SU-DHL-6 (cell line): ENCODE data around the gene ERO1A.

ENCODE experiments used
- H2AFZ ChIP-seq: fragments of 200-600 bp; sonication (generic); 2 replicates; pipeline ENCODE4 v1.6.1; 2014; ENCODE audit warnings: low read depth, mild to moderate bottlenecking, moderate library complexity, mixed read lengths, antibody characterized with exemption, low read length; ENCODE audit not compliant: severe bottlenecking
- H3F3A ChIP-seq: fragments of 200-600 bp; shearing (Covaris generic); 2 replicates; pipeline ENCODE4 v1.6.0; 2016; ENCODE audit warnings: antibody characterized with exemption, mild to moderate bottlenecking; ENCODE audit not compliant: insufficient read depth
- H3K27ac ChIP-seq: fragments of 200-600 bp; sonication (generic); 2 replicates; pipeline ENCODE4 v1.5.1; 2016; ENCODE audit warnings: low read depth, mild to moderate bottlenecking, low read length, moderate library complexity, mixed read lengths
- H3K27me3 ChIP-seq: fragments of 200-600 bp; sonication (generic), shearing (Covaris generic); 2 replicates; pipeline ENCODE4 v1.6.0; 2014; ENCODE audit warnings: mild to moderate bottlenecking, low read length
- H3K36me3 ChIP-seq: fragments of 200-600 bp; sonication (generic); 2 replicates; pipeline ENCODE4 v1.6.1; 2014; ENCODE audit warnings: mild to moderate bottlenecking, low read length, mixed read lengths
- H3K4me2 ChIP-seq: fragments of 300-600, 200-600 bp; shearing (Covaris generic), sonication (generic); 2 replicates; pipeline ENCODE4 v1.6.0; 2014; ENCODE audit warnings: low read length, low read depth, mild to moderate bottlenecking; ENCODE audit not compliant: poor library complexity, severe bottlenecking
- H3K4me3 ChIP-seq: fragments of 200-600 bp; sonication (generic); 2 replicates; pipeline ENCODE4 v1.5.1; 2014; ENCODE audit warnings: antibody characterized with exemption, low read length, mild to moderate bottlenecking, mixed read lengths; ENCODE audit not compliant: insufficient read depth, poor library complexity, severe bottlenecking
- H3K79me2 ChIP-seq: fragments of 200-600 bp; sonication (generic); 2 replicates; pipeline ENCODE4 v1.6.1; 2014; ENCODE audit warnings: mild to moderate bottlenecking, low read length, moderate library complexity; ENCODE audit not compliant: insufficient read depth
- H3K9ac ChIP-seq: fragments of 200-600 bp; sonication (generic); 2 replicates; pipeline ENCODE4 v1.7.0; 2014; ENCODE audit warnings: mild to moderate bottlenecking, low read length
- H3K9me2 ChIP-seq: fragments of 200-600 bp; sonication (generic); replicated peaks from 2 replicates; pipeline ENCODE4 v1.6.1; 2014; ENCODE audit warnings: low read length; ENCODE audit not compliant: insufficient read depth
- H3K9me3 ChIP-seq: fragments of 200-600 bp; sonication (generic); 2 replicates; pipeline ENCODE4 v1.6.1; 2014; ENCODE audit warnings: low read length, mixed read lengths; ENCODE audit not compliant: insufficient read depth
- H4K20me1 ChIP-seq: fragments of 200-600 bp; sonication (generic); 2 replicates; pipeline ENCODE4 v1.6.1; 2014; ENCODE audit warnings: low read depth, mild to moderate bottlenecking, antibody characterized with exemption, low read length, moderate library complexity, mixed read lengths
- CTCF ChIP-seq: fragments of 200-600 bp; sonication (generic); IDR thresholded peaks from one replicate; pipeline ENCODE4 v1.5.1; 2017; ENCODE audit warnings: antibody characterized with exemption, mild to moderate bottlenecking, low read length, moderate library complexity; ENCODE audit not compliant: insufficient read depth, poor library complexity, severe bottlenecking
- EZH2phosphoT487 ChIP-seq: fragments of 200-600 bp; sonication (generic), shearing (Covaris generic); conservative IDR thresholded peaks from 2 replicates; pipeline ENCODE4 v1.6.1; 2018; ENCODE audit warnings: mild to moderate bottlenecking, antibody characterized with exemption, low read length, moderate library complexity, mixed read lengths

Gene ERO1A

DNA sequence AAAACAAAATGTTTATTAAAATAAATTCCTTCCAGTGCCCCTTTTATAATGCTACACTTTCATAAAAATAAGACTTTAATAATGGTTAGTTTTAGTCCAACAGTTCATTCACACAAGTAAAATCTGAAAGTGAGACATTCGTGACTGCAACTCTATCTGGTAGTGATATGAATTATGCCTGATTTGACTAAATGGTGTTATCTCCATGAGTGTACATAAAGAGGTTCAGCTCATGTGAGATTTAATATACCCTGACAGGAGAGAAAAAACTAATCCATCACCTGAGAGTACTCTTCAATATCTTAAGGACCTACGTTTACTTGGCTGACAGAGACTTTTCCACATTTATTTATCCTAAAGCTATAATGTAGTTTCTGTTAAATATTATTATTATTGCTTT lies 34.0 kb downstream of the ERO1A start:
- H3K27me3 ChIP-seq, result no peaks in the 10 kb centered on the region
- H3K4me2 ChIP-seq, result no peak overlapping the region
- no peak overlapping the region for H3K4me3 ChIP-seq
- H3F3A ChIP-seq, result no peaks in the 10 kb centered on the region
- H3K9ac ChIP-seq, result no peak overlapping the region
- H3K9me2 ChIP-seq, result no peaks in the 10 kb centered on the region
- H3K36me3 ChIP-seq, result peaks cover 24% of the 10 kb centered on the region; the same call in 1 of the 2 replicates
- TF ChIP-seq EZH2phosphoT487, result no peak
- H4K20me1 ChIP-seq, result no peaks in the 10 kb centered on the region
- no peaks in the 10 kb centered on the region for H3K79me2 ChIP-seq
- no peaks in the 10 kb centered on the region for H3K9me3 ChIP-seq
- H3K27ac ChIP-seq, result no peak overlapping the region
- no peak overlapping the region for H2AFZ ChIP-seq

- Histone ChIP-seq H3K27me3 (no peaks in the 10 kb centered on the region), H3F3A (no peaks in the 10 kb centered on the region), H3K79me2 (no peaks in the 10 kb centered on the region), H3K4me3 (no peak overlapping the region), H4K20me1 (no peaks in the 10 kb centered on the region), H3K9ac (no peak overlapping the region), H2AFZ (no peak overlapping the region), H3K9me3 (no peaks in the 10 kb centered on the region), H3K9me2 (no peaks in the 10 kb centered on the region), H3K36me3 (peaks cover 20% of the 10 kb centered on the region; the same call in 1 of the 2 replicates), H3K4me2 (no peak overlapping the region), H3K27ac (no peak overlapping the region)
- TF ChIP-seq EZH2phosphoT487, result no peak
- TF ChIP-seq CTCF, result no peak
These were observed 34.5 kb downstream of the ERO1A start for GRCh38 chr14:52660832-52661231.

DNA sequence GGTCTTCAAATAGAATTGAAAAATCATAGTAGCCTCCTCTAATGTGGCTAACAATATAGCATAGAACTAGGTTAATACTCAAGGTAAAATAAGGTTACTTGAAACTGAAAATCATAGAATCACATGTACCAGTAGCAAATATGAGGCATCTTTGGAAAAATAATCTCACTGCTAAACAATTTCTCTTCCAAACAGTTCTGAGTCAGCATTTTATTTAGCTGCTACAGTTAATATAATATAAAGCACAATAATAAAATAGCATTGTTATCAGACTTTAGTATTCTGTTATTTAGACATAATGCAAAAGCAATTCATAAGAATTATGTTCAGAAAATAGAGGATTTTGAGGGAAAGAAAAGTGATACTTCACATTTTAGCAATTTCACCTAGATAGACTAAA lies 35.0 kb downstream of the ERO1A start:
- Histone ChIP-seq H3K9me2 (no peaks in the 10 kb centered on the region), H2AFZ (no peak overlapping the region), H4K20me1 (no peaks in the 10 kb centered on the region), H3F3A (no peaks in the 10 kb centered on the region), H3K27ac (no peak overlapping the region), H3K79me2 (no peaks in the 10 kb centered on the region), H3K4me2 (no peak overlapping the region), H3K4me3 (no peak overlapping the region), H3K9me3 (no peaks in the 10 kb centered on the region), H3K27me3 (no peaks in the 10 kb centered on the region), H3K36me3 (peaks cover 19% of the 10 kb centered on the region; the same call in 1 of the 2 replicates), H3K9ac (no peak overlapping the region)
- TF ChIP-seq EZH2phosphoT487 (no peak), CTCF (no peak)

DNA sequence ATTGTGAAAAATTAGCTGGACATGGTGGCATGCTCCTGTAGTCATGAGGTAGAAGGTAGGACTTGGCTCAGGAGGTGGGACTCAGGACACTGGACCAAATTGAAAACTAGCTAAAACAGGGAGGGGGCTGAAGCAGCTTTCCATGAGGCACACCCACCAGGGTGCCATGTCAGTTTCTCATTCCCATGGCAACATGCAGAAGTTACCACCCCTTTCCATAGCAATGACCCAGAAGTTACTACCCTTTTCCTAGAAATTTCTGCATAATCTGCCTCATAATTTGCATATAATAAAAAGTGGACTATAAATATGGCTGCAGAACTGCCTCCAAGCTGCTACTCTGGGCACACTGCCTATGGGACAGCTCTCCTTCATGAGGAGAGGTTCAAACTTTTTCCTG lies 38.5 kb downstream of the ERO1A start:
- no peak overlapping the region for H3K9ac ChIP-seq
- no peak overlapping the region for H3K27ac ChIP-seq
- H3K27me3 ChIP-seq, result no peaks in the 10 kb centered on the region
- H3K4me2 ChIP-seq, result no peak overlapping the region
- no peak overlapping the region for H3K4me3 ChIP-seq
- no peaks in the 10 kb centered on the region; the same call in 1 of the 2 replicates for H3F3A ChIP-seq
- H4K20me1 ChIP-seq, result no peaks in the 10 kb centered on the region
- H3K9me2 ChIP-seq, result no peaks in the 10 kb centered on the region
- H3K36me3 ChIP-seq, result peaks cover 26% of the 10 kb centered on the region; the same call in 1 of the 2 replicates
- TF ChIP-seq CTCF (no peak), EZH2phosphoT487 (no peak)
- no peaks in the 10 kb centered on the region for H3K79me2 ChIP-seq
- no peaks in the 10 kb centered on the region for H3K9me3 ChIP-seq
- H2AFZ ChIP-seq, result no peak overlapping the region
